GM12891 (cell line): Measurements from ENCODE around the gene UBE2S.
"Not testable (repeated sequence)": the region's sequence is repeated elsewhere in the genome, so short reads cannot be mapped to it uniquely, and the experiment has no call there.

Experiments used
- DNase-seq: peaks from one replicate; pipeline ENCODE4 v3.0.0; 2011; ENCODE audit warnings: low spot score; ENCODE audit not compliant: insufficient read length
- FAIRE-seq: peaks from 2 replicates; lab custom pipeline; 2011; peaks lifted over from hg19 to GRCh38; lab: Jason Lieb, UNC
- PAX5 ChIP-seq: IDR thresholded peaks from 2 replicates; pipeline ENCODE4 v1.6.1; 2011; ENCODE audit warnings: low read length, moderate library complexity, mild to moderate bottlenecking; ENCODE audit not compliant: insufficient read depth, severe bottlenecking
- POLR2A ChIP-seq: IDR thresholded peaks from 2 replicates; pipeline ENCODE4 v1.6.1; 2011; ENCODE audit warnings: low read depth, low read length, control low read depth
- POLR2AphosphoS5 ChIP-seq: IDR thresholded peaks from 2 replicates; pipeline ENCODE4 v1.6.1; 2011; ENCODE audit warnings: low read depth, low read length, control low read depth
- POU2F2 ChIP-seq: IDR thresholded peaks from 2 replicates; pipeline ENCODE4 v1.6.1; 2011; ENCODE audit warnings: low read depth, mild to moderate bottlenecking, control low read depth, low read length, moderate library complexity
- SPI1 ChIP-seq: IDR thresholded peaks from 2 replicates; pipeline ENCODE4 v1.6.1; 2011; ENCODE audit warnings: low read depth, low read length, control low read depth
- TAF1 ChIP-seq: IDR thresholded peaks from 2 replicates; pipeline ENCODE4 v1.6.1; 2011; ENCODE audit warnings: low read depth, low read length, control low read depth

The UBE2S gene

DNA sequence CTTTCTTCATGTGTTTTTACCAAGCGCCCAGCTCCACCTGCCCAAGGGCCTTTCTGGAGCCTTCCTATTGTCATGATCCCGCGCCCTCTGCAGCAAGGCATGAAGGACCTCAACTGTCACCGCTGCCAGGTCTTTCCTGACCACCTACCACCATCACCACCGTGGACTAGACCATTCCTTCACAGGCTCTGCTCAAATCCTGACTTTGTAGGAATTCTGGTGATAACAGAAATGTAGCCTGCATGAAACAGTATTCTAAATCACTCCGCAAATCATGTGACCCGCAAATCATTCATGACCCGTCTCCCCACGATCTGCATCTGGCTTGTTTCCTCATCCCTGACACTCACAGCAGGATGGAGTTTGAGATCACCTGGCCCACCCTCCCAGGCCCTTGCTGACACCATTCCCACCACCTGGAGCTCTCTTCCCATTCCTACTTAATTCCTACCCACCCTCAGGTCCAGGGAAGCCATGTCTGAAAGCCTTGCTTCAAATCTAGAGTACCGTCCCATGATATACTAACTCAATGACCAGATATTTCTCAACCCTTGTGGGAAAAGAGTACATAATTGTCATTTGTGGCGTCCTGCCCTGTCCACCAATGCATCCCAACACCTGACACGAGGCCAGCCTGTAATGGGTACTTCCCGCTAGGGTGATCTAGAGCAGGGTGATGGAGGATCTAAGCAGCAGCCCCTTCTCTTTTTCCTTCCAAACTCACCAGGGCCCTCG is 1.3 kb downstream of the UBE2S start:
- no peak for FAIRE-seq
- no peak for TF ChIP-seq POU2F2
- no peak for TF ChIP-seq POLR2A
- TF ChIP-seq POLR2AphosphoS5 = no peak
- TF ChIP-seq SPI1 = no peak
- no peak for TF ChIP-seq TAF1
- no peak for TF ChIP-seq PAX5
- no peak for DNase-seq

- DNase-seq (no peak), FAIRE-seq (no peak)
- TF ChIP-seq SPI1 (no peak), TAF1 (no peak), POU2F2 (no peak), POLR2AphosphoS5 (no peak), PAX5 (no peak), POLR2A (no peak)
Observed at GRCh38 chr19:55405638-55406037, 1.9 kb downstream of the UBE2S start.

- TF ChIP-seq SPI1 = no peak
- no peak for TF ChIP-seq TAF1
- no peak; the same call in 1 of the 2 replicates for TF ChIP-seq POLR2AphosphoS5
- TF ChIP-seq POU2F2 = no peak
- TF ChIP-seq POLR2A = no peak; the same call in 1 of the 2 replicates
- no peak for TF ChIP-seq PAX5
- DNase-seq (no peak), FAIRE-seq (no peak)
Observed at GRCh38 chr19:55402509-55402908, 5.1 kb downstream of the UBE2S start.

GRCh38 chr19:55401390-55401789 is 6.2 kb downstream of the UBE2S start:
- FAIRE-seq, DNase-seq: not testable (repeated sequence)

DNA sequence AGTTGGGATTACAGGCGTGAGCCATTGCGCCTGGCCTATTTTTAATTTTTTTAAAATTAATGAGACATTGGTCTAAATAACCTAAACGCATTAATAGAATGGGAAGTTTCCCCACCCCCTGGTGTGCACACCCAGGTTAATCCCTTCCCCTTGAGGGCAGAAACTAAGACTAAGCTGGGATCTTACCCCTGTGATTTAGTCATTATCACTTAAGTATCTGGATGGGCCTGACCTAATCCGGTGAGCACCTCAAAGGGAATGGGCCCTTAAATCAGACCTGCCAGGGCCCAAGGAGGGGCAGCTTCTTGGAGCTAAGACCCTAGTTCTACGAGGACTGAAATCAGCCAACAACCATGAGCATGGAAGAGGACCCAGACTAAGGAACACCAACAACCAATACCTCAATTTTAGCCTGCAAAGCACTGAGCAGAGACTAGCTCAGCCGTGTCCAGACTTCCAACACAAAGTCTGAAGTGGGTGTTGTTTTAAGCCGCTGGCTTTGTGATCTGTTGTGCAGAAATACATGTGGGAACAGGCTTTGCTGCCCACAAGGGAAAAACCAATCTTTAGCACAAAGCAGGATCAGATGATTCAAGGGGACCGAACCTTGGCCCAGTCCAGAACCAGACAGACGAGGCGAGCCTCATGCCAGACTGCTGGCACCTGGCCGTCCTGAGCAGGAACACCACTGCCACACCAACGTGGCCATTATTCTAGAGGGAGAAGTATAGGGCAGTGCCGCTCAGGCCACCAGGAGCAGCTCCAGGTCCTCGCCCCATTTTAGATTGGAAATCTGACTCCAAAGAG is 7.1 kb downstream of the UBE2S start:
- DNase-seq (no peak), FAIRE-seq (no peak)
- peak; percentile 45; the same call in 1 of the 2 replicates for TF ChIP-seq POLR2A
- no peak; the same call in none of the 2 replicates for TF ChIP-seq POLR2AphosphoS5
- no peak for TF ChIP-seq TAF1
- no peak for TF ChIP-seq SPI1
- TF ChIP-seq POU2F2 = no peak

DNA sequence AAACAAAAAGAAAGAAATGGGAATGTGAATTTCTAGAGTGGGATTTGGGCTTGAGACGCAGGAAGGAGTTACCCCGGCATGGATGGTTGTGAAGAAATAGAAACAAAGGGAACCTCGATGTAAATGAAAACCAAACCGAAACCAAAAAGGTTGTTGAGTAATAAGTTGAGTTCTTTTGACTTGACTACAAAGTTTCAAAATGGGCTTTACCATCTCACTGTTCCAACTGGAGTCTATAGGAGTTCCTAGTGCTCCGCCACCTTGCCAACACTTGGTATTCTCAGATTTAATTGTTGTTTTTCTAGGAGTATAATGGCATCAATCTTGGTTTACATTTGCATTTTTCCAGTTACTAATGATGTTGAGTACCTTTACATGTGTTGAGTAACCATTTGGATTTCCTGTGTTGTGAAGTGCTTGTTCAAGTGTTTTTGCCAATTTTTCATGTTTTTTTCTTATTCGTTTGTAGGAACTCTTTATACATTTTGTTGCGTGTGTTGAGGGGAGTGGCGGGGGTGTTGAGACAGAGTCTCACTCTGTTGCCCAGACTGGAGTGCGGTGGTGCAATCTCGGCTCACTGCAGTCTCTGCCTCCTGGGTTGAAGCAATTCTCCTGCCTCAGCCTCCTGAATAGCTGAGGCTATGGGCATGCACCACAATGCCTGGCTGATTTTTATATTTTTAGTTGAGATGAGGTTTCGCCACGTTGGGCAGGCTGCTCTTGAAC is 9.2 kb downstream of the UBE2S start:
- DNase-seq (no peak), FAIRE-seq (peak; percentile 59)
- TF ChIP-seq POU2F2 = no peak
- TF ChIP-seq POLR2A = no peak
- TF ChIP-seq TAF1 = no peak
- TF ChIP-seq POLR2AphosphoS5 = no peak
- TF ChIP-seq SPI1 = no peak
- TF ChIP-seq PAX5 = no peak

DNA sequence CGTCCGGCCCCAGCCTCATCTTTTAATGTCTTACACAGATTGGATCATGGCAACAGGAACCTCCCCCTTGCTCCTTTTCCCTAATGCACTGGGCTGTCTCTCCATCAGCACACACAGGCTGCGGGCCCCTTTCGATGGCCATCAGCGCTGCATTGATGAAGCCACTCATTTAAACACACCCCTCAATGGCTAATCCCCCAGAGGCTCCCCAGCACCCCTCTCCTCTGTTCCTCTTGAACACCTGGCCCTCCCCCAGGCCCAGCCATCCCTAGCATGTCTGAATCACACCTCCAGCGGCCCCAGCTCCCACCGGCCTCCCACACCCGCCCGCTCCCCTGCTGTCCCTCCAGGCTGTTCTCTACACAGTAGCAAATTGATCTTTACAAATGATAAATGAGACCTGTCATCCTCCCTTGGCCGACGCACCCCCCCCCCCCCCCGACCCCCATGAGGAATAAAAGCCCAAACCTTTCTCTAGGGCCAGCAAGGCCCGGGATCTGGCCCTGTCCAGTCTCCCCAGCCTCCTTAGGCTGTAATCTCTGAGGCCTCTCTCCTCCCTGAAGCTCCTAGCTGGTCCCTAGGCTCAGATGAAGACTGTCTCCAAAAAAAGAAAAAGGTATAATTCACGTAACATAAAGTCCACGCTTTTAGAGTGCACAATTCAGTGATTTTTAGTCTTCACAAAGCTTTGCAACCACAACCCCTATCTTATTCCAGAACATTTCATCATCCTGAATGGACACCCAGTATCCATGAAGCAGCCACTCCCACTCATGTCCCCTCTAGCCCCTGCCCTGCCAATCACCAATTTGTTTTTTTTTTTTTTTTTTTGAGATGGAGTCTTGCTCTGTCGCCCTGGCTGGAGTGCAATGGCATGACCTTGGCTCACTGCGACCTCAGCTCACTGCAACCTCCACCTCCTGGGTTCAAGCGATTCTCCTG is 14.5 kb downstream of the UBE2S start:
- TF ChIP-seq POLR2A (no peak), SPI1 (no peak), POLR2AphosphoS5 (no peak), TAF1 (no peak), POU2F2 (no peak), PAX5 (no peak)
- FAIRE-seq (no peak), DNase-seq (no peak)

GRCh38 chr19:55391702-55392615 is 15.6 kb downstream of the UBE2S start:
- no peak for DNase-seq
- FAIRE-seq = no peak
- TF ChIP-seq PAX5 (no peak), TAF1 (no peak), POLR2AphosphoS5 (0 out of 2 replicates have a peak, but pooled peaks have one; percentile 16), POLR2A (no peak), SPI1 (no peak), POU2F2 (no peak)
